Bladder microvascular endothelial cell (primary cell): ENCODE measurements around the gene TMEM191B. TPM values are rescaled to one million over a fixed set of nuclear protein-coding genes. Genes with fewer than 3 reads are reported as not detected.

Source experiments
- total RNA-seq: library from RNA; depleted of rRNA; stranded (reverse); fragments of >200 nt; gene quantifications from 2 replicates; pipeline ENCODE4 v1.2.3, GENCODE V29; 2014

Gene TMEM191B
- 2.4 TPM in 1 of 2 replicates, not detected in the other for total RNA-seq

DNA sequence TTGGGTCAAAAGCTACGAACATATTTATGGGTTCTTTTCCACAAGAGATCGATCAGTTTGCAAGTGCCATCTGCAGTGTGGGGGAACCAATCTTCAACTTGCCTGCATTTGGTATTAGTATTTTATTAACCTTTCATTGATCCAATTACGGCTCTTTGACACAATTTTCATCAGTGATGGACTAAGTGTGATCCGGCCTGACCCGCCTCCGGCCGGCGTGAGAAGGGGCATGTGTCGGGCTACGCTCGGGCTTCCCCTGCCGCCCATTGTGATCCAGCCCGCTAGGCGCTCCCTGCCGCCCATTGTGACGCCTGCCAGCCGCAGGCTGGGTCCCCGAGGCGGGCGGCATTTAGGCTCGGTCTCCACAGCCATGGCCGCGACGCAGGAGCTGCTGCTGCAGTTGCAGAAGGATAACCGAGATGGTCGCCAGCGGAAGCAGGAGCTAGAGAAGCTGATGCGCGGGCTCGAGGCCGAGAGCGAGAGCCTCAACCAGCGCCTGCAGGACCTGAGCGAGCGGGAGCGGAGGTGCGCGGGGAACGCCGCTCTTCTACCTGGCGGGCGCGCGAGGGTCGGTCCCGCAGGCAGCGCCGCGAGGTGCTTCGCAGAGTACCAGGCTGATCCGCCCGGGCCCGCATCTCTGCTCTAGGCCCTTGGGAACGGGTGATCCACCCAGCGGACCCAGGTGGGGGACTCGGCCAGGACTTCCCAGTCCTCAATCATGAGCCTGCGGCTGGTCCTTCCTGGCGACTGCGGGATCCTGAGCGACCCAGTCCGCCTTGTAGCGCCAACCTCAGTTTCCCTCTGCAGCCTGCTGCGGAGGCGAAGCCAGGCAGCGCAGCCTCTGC, at the start of gene TMEM191B:
TSS of gene TMEM191B (plus strand) at position 51 of the 845 bp plus-strand sequence. CDS start at position 230, 179 bp downstream.

DNA sequence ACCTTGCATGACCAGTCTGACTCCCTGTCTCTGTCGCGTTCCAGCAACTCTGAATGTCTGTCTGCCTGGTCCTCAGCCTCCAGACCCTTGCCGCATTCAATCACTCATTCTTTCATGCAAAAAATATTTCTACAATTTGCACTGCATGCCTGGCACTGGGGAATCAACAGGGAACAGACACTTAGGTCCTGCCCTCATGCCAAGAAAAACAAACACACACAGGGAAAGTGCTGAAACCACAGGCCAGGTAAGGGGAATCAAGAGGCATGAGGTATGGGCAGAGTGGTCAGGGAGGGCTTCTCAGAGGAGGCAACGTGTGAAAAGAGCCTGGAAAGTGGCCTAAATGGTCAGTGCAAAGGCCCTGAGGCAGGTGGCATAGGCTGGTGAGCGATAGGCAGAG, 9.5 kb upstream of the TMEM191B start, which contains the start of gene GGTLC3:
TSS of gene GGTLC3 (minus strand) at position 101 of the 400 bp plus-strand sequence. CDS start 264 bp downstream, outside the sequence.

Other genes with a start within 250 kb of the TMEM191B start
- gene GGTLC3, start 9.6 kb upstream of the TMEM191B start, total RNA-seq, result not detected in 2 replicates
- 0.16 and 0.44 TPM in 2 replicates for gene RIMBP3, start 84.1 kb downstream of the TMEM191B start, total RNA-seq